Muscle layer of duodenum (tissue), 2 donors: ENCODE results near the gene VIPR2.
"Not testable (repeated sequence)": the region's sequence is repeated elsewhere in the genome, so short reads cannot be mapped to it uniquely, and the experiment has no call there.

Experiments used
- H3K27ac ChIP-seq: one replicate; pipeline ENCODE4 v1.7.0; 2013; ENCODE audit warnings: mild to moderate bottlenecking, low read length
- H3K27me3 ChIP-seq: one replicate; pipeline ENCODE4 v1.7.0; 2013; ENCODE audit warnings: low read depth, mild to moderate bottlenecking, control low read depth, low read length
- H3K36me3 ChIP-seq, 2 donors: one replicate each; pipeline ENCODE4 v1.7.0; 2013; ENCODE audit warnings: low read length in 2 of 2, control low read depth in 1 of 2, mild to moderate bottlenecking in 1 of 2; ENCODE audit not compliant: insufficient read depth in 2 of 2, control insufficient read depth in 1 of 2
- H3K4me1 ChIP-seq, 2 donors: one replicate each; pipeline ENCODE4 v1.7.0; 2013; ENCODE audit warnings: low read length in 2 of 2, mild to moderate bottlenecking in 2 of 2, control low read depth in 1 of 2, moderate library complexity in 1 of 2; ENCODE audit not compliant: insufficient read depth in 2 of 2, control insufficient read depth in 1 of 2
- H3K4me3 ChIP-seq, 2 donors: one replicate each; pipeline ENCODE4 v1.7.0; 2013; ENCODE audit warnings: low read length in 2 of 2, low read depth in 1 of 2, mild to moderate bottlenecking in 1 of 2
- H3K9me3 ChIP-seq, 2 donors: one replicate each; pipeline ENCODE4 v1.7.0; 2013; ENCODE audit warnings: low read length in 2 of 2, control low read depth in 1 of 2, mild to moderate bottlenecking in 1 of 2; ENCODE audit not compliant: control insufficient read depth in 1 of 2
- donor health status: healthy.

Gene VIPR2

GRCh38 chr7:159169391-159169790 lies 24.7 kb upstream of the VIPR2 start:
- Histone ChIP-seq H3K4me1 (no peaks in the 10 kb centered on the region), H3K36me3 (no peaks in the 10 kb centered on the region), H3K4me3 (no peak overlapping the region), H3K27ac (no peak overlapping the region), H3K9me3 (peaks cover 0 to 8% of the 10 kb centered on the region in 2 donors), H3K27me3 (no peaks in the 10 kb centered on the region)

- Histone ChIP-seq H3K27me3 (no peaks in the 10 kb centered on the region), H3K27ac (no peak overlapping the region), H3K36me3 (no peaks in the 10 kb centered on the region), H3K9me3 (peaks cover 0 to 4% of the 10 kb centered on the region in 2 donors), H3K4me1 (no peaks in the 10 kb centered on the region), H3K4me3 (no peak overlapping the region)
Observed at GRCh38 chr7:159167139-159167538, 22.5 kb upstream of the VIPR2 start.

GRCh38 chr7:159166530-159166929 lies 21.9 kb upstream of the VIPR2 start:
- Histone ChIP-seq H3K36me3 (no peaks in the 10 kb centered on the region), H3K27me3 (no peaks in the 10 kb centered on the region), H3K9me3 (peaks cover 0 to 4% of the 10 kb centered on the region in 2 donors), H3K4me3 (no peak overlapping the region), H3K4me1 (no peaks in the 10 kb centered on the region), H3K27ac (no peak overlapping the region)

- Histone ChIP-seq H3K9me3 (peaks cover 0 to 4% of the 10 kb centered on the region in 2 donors), H3K4me3 (no peak overlapping the region), H3K27me3 (no peaks in the 10 kb centered on the region), H3K36me3 (no peaks in the 10 kb centered on the region), H3K27ac (no peak overlapping the region), H3K4me1 (no peaks in the 10 kb centered on the region)
Observed at GRCh38 chr7:159165352-159165751, 20.7 kb upstream of the VIPR2 start.

- H3K9me3 ChIP-seq, H3K27me3 ChIP-seq, H3K27ac ChIP-seq, H3K4me3 ChIP-seq, H3K36me3 ChIP-seq, H3K4me1 ChIP-seq: not testable (repeated sequence)
Observed at GRCh38 chr7:159163703-159164301, 19.1 kb upstream of the VIPR2 start.

GRCh38 chr7:159162050-159162626 lies 17.5 kb upstream of the VIPR2 start:
- H3K27ac ChIP-seq, H3K9me3 ChIP-seq, H3K4me3 ChIP-seq, H3K36me3 ChIP-seq, H3K27me3 ChIP-seq, H3K4me1 ChIP-seq: not testable (repeated sequence)

GRCh38 chr7:159160450-159160849 lies 15.8 kb upstream of the VIPR2 start:
- Histone ChIP-seq H3K9me3 (peaks cover 0 to 2% of the 10 kb centered on the region in 2 donors), H3K27ac (no peak overlapping the region), H3K4me1 (no peaks in the 10 kb centered on the region), H3K27me3 (no peaks in the 10 kb centered on the region), H3K36me3 (no peaks in the 10 kb centered on the region), H3K4me3 (no peak overlapping the region)

GRCh38 chr7:159159731-159160130 lies 15.1 kb upstream of the VIPR2 start:
- Histone ChIP-seq H3K4me3 (no peak overlapping the region), H3K36me3 (no peaks in the 10 kb centered on the region), H3K4me1 (no peaks in the 10 kb centered on the region), H3K9me3 (no peaks in the 10 kb centered on the region), H3K27me3 (no peaks in the 10 kb centered on the region), H3K27ac (no peak overlapping the region)

GRCh38 chr7:159158888-159159405 lies 14.3 kb upstream of the VIPR2 start:
- no peaks in the 10 kb centered on the region for H3K9me3 ChIP-seq
- H3K27me3 ChIP-seq, result no peaks in the 10 kb centered on the region
- no peaks in the 10 kb centered on the region for H3K36me3 ChIP-seq
- no peak overlapping the region for H3K4me3 ChIP-seq
- H3K27ac ChIP-seq, result no peak overlapping the region
- H3K4me1 ChIP-seq, result no peaks in the 10 kb centered on the region

GRCh38 chr7:159158125-159158887 lies 13.6 kb upstream of the VIPR2 start:
- Histone ChIP-seq H3K36me3 (no peaks in the 10 kb centered on the region), H3K4me1 (no peaks in the 10 kb centered on the region), H3K27ac (no peak overlapping the region)

GRCh38 chr7:159157714-159158113 lies 13.0 kb upstream of the VIPR2 start:
- Histone ChIP-seq H3K27me3 (no peaks in the 10 kb centered on the region), H3K4me3 (no peak overlapping the region), H3K27ac (no peak overlapping the region), H3K4me1 (no peaks in the 10 kb centered on the region), H3K36me3 (no peaks in the 10 kb centered on the region), H3K9me3 (no peaks in the 10 kb centered on the region)

More at GRCh38 chr7:159158125-159158887, 13.6 kb upstream of the VIPR2 start:
- H3K27me3 ChIP-seq, result no peaks in the 10 kb centered on the region
- H3K9me3 ChIP-seq, result no peaks in the 10 kb centered on the region
- H3K4me3 ChIP-seq, result no peak overlapping the region
